CD4-positive, alpha-beta T cell treated with Interleukin-4 for 4 hours (primary cell): ENCODE data around the gene ICOS.

Source experiments
- DNase-seq: peaks from one replicate; pipeline ENCODE4 v3.0.0-alpha.2; 2020

The ICOS gene

GRCh38 chr2:203936535-203936934, at the start of gene ICOS:
Gene ICOS (plus strand): TSS chr2:203936763. CDS start chr2:203936815, 52 bp downstream.
- DNase-seq = peak; percentile 84

- no peak for DNase-seq
Observed at GRCh38 chr2:203887677-203888076, 48.9 kb upstream of the ICOS start.

- no peak for DNase-seq
Observed at GRCh38 chr2:203889542-203889941, 47.0 kb upstream of the ICOS start.

GRCh38 chr2:203889944-203890343, 46.6 kb upstream of the ICOS start:
- no peak for DNase-seq

GRCh38 chr2:203890733-203891132, 45.8 kb upstream of the ICOS start:
- no peak for DNase-seq

- DNase-seq = no peak
Observed at GRCh38 chr2:203891474-203891873, 45.1 kb upstream of the ICOS start.

- no peak for DNase-seq
Observed at GRCh38 chr2:203892207-203892606, 44.4 kb upstream of the ICOS start.

GRCh38 chr2:203893401-203893800, 43.2 kb upstream of the ICOS start:
- DNase-seq = no peak

- no peak for DNase-seq
Observed at GRCh38 chr2:203893840-203894239, 42.7 kb upstream of the ICOS start.

GRCh38 chr2:203894262-203894661, 42.3 kb upstream of the ICOS start:
- DNase-seq = no peak

GRCh38 chr2:203897544-203897943, 39.0 kb upstream of the ICOS start:
- DNase-seq = no peak

GRCh38 chr2:203898657-203899056, 37.9 kb upstream of the ICOS start:
- no peak for DNase-seq

GRCh38 chr2:203900253-203900652, 36.3 kb upstream of the ICOS start:
- no peak for DNase-seq

GRCh38 chr2:203904022-203904421, 32.5 kb upstream of the ICOS start:
- no peak for DNase-seq

- no peak for DNase-seq
Observed at GRCh38 chr2:203905656-203906055, 30.9 kb upstream of the ICOS start.

GRCh38 chr2:203908066-203908796, 28.3 kb upstream of the ICOS start:
- no peak for DNase-seq

GRCh38 chr2:203908797-203909185, 27.8 kb upstream of the ICOS start:
- DNase-seq = no peak

- DNase-seq = peak; percentile 39
Observed at GRCh38 chr2:203909261-203909967, 27.1 kb upstream of the ICOS start.

GRCh38 chr2:203909974-203910373, 26.6 kb upstream of the ICOS start:
- DNase-seq = no peak

GRCh38 chr2:203913947-203914346, 22.6 kb upstream of the ICOS start:
- no peak for DNase-seq

GRCh38 chr2:203914546-203915182, 21.9 kb upstream of the ICOS start:
- DNase-seq = peak; percentile 54

GRCh38 chr2:203915256-203915655, 21.3 kb upstream of the ICOS start:
- DNase-seq = no peak

GRCh38 chr2:203916756-203917155, 19.8 kb upstream of the ICOS start:
- no peak for DNase-seq

GRCh38 chr2:203918264-203918663, 18.3 kb upstream of the ICOS start:
- no peak for DNase-seq
